ENCODE measurements around the gene ERVFRD-1.
"Not testable (repeated sequence)": the region's sequence is repeated elsewhere in the genome, so short reads cannot be mapped to it uniquely, and the experiment has no call there.

The ERVFRD-1 gene

DNA sequence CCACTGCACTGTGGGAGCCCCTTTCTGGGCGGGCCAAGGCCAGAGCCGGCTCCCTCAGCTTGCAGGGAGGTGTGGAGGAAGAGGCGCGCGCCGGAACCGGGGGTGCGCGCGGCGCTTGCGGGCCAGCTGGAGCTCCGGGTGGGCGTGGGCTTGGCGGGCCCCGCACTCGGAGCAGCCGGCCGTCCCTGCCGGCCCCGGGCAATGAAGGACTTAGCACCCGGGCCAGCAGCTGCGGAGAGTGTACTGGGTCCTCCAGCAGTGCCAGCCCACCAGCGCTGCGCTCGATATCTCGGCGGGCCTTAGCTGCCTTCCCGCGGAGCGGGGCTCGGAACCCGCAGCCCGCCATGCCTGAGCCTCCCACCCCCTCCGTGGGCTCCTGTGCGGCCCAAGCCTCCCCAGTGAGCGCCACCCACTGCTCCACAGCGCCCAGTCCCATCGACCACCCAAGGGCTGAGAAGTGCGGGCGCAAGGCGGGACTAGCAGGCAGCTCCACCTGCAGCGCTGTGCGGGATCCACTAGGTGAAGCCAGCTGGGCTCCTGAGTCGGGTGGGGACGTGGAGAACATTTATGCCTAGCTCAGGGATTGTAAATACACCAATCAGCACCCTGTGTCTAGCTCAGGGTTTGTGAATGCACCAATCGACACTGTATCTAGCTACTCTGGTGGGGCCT is 24.2 kb downstream of the ERVFRD-1 start:
- not testable (repeated sequence) for DNase-seq

DNA sequence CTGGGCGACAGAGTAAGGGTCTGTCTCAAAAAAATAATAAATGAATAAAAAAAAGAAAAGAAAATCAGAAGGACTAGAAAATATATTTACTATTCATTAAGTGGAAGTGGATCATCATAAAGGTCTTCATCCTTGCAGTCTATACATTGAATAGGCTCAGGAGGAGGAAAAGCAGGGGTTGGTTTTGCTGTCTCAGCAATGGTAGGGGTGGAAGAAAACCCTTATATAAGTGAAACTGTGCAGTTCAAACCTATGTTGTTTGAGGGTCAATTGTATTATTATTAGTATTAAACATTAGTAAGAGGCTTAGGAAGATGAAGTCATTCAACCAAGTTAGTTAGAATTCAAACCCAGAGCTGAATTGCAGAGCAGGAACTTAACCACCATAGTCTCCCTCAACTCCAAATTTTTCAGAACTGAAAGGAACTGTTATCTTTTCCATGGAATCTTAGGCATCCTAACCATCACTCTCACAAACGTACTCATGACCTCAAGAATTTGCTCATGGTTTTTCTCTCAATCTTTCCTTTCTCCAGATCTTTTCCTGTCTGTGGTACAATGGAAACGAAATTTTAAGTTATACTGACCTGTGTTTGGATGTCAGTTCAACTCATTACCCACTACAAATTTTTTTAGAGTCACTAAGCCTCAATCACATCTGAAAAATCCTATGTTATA is 25.6 kb downstream of the ERVFRD-1 start:
- DNase-seq = no peak

DNA sequence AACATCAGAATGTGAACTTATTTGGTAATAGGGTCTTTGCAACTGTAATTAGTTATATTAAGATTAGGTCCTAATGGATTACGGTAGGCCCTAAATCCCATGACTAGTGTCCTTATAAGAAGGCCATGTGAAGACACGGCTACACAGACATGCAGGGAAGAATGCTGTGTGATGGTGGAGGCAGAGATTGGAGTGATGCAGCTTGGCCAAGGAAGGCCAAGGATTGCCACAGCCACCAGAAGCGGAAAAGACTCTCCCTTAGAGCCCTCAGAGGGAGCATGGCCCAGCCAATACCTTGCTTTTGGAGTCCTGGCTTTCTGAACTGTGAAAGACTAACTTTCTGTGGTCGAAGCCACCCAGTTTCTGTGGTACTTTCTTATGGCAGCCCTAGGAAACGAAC is 27.6 kb downstream of the ERVFRD-1 start:
- no peak for DNase-seq

DNA sequence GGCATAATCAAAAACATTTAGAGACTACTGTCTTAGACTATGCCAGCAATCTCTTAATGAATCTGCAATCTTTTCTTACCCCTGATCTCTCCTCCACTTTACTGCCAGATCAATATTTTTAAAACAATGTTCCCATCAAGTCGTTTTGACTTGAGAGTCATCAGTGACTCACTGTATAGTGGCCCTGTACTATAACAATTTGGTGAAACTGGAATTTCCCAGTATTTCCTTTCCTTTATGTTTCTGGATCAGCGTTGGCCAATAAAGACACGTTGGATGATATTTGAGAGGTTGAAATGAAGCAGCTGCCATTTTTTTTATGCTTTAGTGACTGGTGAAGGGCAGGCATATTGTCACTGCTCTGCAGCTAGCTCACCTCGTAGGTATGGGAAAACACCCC is 28.0 kb downstream of the ERVFRD-1 start:
- DNase-seq = no peak

DNA sequence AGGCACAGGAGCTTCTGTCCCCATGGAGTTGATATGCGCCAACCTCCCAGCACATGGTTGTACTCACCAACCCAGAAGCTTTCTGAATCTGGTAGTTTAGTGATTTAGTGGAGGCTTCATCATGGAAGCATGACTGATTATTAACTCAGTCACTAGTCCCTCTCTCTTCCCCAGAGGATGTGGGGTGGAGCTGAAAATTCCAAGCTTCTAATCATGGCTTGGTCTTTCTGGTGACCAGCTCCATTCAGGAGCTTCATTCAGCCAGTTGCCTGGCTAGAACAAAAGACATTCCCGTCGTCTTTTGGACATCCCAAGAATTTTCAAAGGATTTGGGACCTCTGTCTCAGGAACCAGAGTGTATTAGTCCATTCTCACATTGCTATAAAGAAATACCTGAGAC is 31.2 kb downstream of the ERVFRD-1 start:
- DNase-seq = no peak

DNA sequence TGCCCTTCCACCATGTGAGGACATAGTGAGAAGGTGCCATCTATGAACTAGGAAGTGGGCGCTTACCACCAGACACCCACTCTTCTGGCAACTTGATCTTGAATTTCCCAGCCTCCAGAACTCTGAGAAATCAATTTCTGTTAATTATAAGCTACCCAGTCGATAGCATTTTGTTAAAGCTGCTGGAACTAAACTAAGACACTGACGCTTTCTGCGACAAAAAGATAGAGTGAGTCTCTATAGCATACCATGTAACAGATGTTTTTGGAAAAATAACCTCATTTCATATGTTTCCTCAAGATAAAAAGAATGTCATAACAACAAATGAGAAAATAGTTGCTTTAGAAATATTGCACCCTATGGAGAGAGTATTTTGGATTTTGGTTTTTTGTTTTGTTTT is 33.3 kb downstream of the ERVFRD-1 start:
- no peak for DNase-seq

DNA sequence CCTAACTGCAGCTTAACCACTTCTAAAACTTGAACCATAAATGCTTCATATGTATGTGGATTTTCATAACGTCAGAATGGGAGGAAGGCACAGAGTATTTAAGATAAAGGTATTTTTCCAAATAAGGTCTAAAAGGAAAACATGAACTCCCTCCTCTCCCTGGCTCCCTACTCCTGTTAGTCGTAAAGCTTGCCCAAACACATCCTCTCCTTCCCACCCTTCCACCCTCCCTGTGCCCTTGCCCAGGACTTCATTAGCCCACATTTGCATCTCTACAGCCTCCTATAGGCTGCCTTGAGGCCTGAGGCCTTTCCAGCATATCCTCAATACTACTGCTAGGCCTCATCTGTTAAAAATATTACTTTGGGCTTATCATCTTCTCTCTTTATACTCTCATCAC is 35.0 kb downstream of the ERVFRD-1 start:
- DNase-seq = no peak

DNA sequence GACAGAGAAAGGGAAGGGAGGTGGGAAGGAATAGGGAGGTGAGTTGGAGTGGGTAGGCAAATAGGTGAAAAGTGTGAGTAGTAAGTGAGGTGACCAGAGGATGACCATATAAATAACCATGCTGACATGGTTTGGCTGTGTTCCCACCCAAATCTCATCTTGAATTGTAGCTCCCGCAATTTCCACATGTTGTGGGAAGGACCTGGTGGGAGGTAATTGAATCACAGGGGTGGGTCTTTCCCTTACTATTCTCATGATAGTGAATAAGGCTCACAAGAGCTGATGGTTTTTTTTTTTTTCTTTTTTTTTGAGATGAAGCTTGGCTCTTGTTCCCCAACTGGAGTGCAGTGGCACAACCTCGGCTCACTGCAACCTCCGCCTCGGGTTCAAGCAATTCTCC is 39.4 kb downstream of the ERVFRD-1 start:
- no peak for DNase-seq

DNA sequence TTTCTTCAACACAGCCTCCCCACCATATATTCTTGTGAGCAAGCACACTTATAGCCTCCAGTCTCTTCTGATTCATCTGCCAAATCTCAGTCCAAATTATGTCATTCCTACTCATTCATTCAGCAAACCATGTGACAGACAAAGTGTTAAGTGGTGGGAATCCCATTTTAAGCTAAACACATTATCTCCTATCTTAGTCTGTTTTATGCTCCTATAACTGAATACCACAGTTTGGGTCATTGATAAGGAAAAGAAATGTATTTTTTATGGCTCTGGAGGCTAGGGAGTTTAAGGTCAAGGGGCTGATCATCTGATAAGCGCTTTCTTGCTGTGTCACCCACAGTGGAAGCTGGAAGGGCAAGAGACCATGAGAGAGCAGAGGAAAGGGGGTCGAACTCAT is 41.8 kb downstream of the ERVFRD-1 start:
- DNase-seq = no peak

DNA sequence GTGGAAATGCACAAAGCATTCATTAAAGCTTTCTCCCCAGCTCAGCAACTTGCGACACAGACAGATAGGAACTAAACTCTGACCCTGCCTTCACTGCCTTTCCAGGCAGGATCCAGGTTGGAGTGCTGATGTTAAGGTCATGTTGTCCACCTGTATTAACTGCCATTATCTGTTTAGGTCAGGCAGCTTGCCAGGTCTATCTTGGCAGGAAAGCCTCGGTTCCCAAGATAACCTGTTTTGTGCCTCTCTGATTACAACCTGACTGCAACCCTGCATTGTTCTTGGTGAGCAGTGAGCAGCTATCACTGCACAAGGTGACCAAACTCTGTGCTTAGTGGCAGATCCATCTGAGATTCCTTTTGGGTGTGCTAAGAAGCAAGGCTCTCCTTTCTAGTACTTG is 44.2 kb downstream of the ERVFRD-1 start:
- no peak for DNase-seq

GRCh38 chr6:11066505-11067347 is 44.8 kb downstream of the ERVFRD-1 start:
- DNase-seq = no peak

DNA sequence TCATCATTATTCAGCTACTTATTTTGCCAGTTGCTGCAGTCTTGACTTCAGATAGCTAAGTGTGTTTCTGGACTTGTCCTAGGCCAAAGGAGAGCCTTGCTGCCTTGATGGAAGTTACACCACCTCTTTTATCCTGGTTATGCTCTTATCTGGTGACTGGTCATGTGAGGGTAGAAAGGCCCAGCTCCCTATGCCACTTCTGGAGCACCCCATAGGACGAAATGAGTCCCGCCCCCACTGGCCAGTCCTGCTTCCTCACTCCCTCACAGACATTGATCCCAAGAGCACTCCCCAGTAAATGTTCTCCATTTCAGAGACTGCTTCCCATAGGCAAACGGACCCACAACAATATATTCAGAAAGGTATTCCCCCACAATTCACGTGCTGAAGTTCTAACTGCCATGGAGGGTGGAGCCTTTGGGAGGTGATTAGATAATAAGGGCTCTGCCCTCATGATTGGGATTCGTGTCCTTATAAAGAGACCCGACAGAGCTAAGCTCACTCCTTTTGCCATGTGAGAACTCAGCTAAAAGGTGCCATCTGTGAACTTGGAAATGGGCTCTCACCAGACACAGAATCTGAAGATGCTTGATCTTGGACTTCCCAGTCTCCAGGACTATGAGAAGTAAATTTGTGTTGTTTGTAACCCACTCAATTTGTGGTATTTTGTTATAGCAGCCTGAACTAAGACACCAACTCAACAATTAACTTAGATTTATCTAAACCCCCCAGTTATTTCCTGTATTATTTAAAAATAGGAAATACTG is 45.9 kb downstream of the ERVFRD-1 start:
- no peak for DNase-seq

GRCh38 chr6:11064836-11065235 is 46.7 kb downstream of the ERVFRD-1 start:
- DNase-seq = no peak

DNA sequence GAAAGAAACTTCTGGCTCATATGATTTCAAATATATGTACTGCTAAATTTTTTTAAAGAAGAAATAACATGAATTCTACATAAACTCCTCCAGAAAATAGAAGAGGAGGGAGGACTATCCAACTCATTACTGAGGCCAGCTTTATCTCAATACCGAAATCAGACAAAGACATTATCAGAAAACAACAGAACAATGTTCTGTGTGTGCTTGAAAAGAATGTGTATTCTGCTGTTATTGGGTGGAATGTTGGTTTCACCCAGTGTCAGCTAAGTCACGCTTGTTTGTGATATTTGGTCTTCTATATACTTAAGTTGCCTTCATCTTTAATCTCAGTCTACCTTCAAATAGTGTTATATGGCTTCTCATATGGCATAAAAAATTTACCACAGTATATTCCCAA is 48.8 kb downstream of the ERVFRD-1 start:
- no peak for DNase-seq

DNA sequence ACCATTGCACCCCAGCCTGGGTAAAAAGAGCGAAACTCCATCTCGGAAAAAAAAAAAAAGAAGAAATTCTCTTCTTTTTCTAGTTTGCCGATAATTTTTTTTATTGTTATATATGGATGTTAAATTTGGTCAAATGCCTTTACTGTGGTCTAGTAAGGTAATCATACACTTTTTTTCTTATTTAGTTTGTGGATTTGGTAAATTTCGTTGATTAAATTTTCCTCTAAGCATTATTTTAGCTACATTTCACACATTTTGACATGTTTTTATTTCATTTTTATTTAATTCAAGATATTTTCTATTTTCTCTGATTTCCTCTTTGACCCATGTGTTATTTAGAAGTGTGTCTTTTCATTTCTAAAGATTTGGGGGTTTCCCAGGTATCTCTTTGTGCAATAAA is 49.4 kb downstream of the ERVFRD-1 start:
- DNase-seq = no peak

DNA sequence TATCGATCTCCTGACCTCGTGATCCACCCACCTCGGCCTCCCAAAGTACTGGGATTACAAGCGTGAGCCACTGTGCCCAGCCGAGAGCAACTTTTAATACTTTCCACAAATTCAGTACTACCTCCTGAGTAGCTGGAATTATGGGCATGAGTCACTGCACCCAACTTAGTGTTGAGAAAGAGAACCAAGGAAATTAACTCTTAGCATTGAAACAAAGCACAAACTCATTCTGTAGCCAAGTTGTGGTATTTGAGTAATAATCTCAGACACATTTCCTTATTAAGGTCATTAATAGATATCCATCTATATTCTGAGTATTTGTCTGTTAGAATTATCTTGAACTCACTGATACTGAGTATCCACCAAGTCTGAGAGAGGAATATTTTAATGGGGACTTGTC is 53.1 kb downstream of the ERVFRD-1 start:
- DNase-seq = no peak

GRCh38 chr6:11056871-11057270 is 54.7 kb downstream of the ERVFRD-1 start:
- DNase-seq = no peak

DNA sequence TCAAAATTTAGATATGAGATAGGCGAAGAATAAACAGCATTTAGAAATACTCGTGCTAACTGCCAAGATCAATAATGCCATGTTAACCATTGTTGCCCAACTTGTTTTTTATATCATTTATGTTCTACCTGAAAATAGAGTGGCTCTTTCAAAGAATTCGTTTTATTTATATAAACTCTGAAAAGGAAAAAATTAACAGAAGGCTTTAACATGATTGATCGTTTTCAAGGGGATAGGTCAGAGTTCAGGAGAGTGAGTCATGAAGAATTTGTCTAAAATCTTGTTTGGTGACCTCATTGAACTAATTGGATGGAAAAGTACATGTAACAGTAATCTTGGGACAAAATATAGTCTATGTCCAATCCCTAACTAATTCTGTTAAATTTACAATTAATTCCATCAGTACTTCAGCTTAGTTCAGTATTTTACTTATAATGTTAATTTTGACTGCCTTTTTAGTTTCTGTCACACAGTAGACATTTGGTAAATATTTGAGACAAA is 56.3 kb downstream of the ERVFRD-1 start:
- DNase-seq = no peak

DNA sequence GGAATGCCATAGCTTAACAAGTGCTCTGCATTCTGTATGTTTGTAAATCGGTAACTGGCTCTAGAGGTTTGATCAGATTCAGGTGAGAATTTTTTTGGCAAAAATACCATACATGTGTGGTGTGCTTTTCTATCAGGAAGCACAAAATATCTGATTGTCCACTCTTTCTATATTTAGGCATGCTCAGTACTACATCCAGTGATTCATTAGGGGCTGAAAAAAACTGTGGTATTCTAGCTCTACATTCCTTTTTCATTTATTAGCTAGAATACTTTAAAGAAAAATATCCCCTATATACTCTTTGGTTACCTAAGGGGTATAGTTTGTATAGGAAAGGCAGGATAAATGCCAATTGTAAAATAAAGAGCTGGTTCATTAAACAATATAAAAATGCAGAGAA is 56.8 kb downstream of the ERVFRD-1 start:
- no peak for DNase-seq

GRCh38 chr6:11053307-11053706 is 58.2 kb downstream of the ERVFRD-1 start:
- no peak for DNase-seq
